HCT116 (cell line): ENCODE measurements around the gene CORO2B. TPM values are rescaled to one million over a fixed set of nuclear protein-coding genes. Genes with fewer than 3 reads are reported as not detected.

Experiments
- ATAC-seq: fragments of 200-7000 bp; cut with Tn5 transposase; 2 replicates; pipeline ENCODE4 v1.9.1; 2020; ENCODE audit warnings: mild to moderate bottlenecking, moderate library complexity
- BruUV-seq: library from RNA; stranded (reverse); fragments of 400-500 nt; replicated peaks from 2 replicates; lab custom pipeline; 2021; lab: Mats Ljungman, UMichigan
- CTCF ChIA-PET: fragments of 300-600 bp; sonication (Branson Sonifier 250); formaldehyde crosslinking; loops from one replicate; lab custom pipeline; 2021; ENCODE audit warnings: antibody characterized with exemption; lab: Charles Lee
- POLR2A ChIA-PET: fragments of 300-600, 350-600 bp; sonication (Branson Sonifier 250); formaldehyde crosslinking; loops from one replicate; lab custom pipeline; 2021; ENCODE audit warnings: antibody characterized with exemption; lab: Charles Lee
- RAD21 ChIA-PET, 2 experiments: fragments of 300-600 bp; sonication (Branson Sonifier 250); formaldehyde crosslinking; loops; one replicate each; lab custom pipeline; 2023; ENCODE audit warnings: low total read pairs in 2 of 2; ENCODE audit not compliant: uncharacterized antibody in 2 of 2, unreplicated experiment in 2 of 2, low non-redundant PET in 1 of 2; lab: Charles Lee
- DNase-seq: peaks from one replicate; pipeline ENCODE4 v3.0.0-alpha.2; 2010; ENCODE audit warnings: low read depth, low spot score
- H2AFZ ChIP-seq: fragments of 200-600 bp; shearing (Covaris generic), sonication (generic); 2 replicates; pipeline ENCODE4 v1.6.1; 2017; ENCODE audit warnings: low read depth, mixed run types, mixed read lengths, antibody characterized with exemption, low read length; ENCODE audit not compliant: poor library complexity, severe bottlenecking
- H3K27ac ChIP-seq: 2 replicates; pipeline ENCODE4 v1.5.1; 2012; ENCODE audit warnings: low read depth, low read length
- H3K27me3 ChIP-seq: fragments of 200-600 bp; sonication (generic); 2 replicates; pipeline ENCODE4 v1.6.1; 2016; ENCODE audit warnings: mixed run types, low read length, mixed read lengths; ENCODE audit not compliant: insufficient read depth
- H3K36me3 ChIP-seq, 2 experiments: fragments of 200-500 bp in 1 of 2; fragments of 200-600 bp in 1 of 2; sonication (Bioruptor generic) in 1 of 2; sonication (generic) in 1 of 2; 2 replicates each; pipeline versions ENCODE4 v1.5.1 to v1.6.1; 2014 to 2016; ENCODE audit warnings: low read length in 2 of 2, inconsistent platforms in 1 of 2, mixed read lengths in 1 of 2, mixed run types in 1 of 2; ENCODE audit not compliant: insufficient read depth in 2 of 2, control insufficient read depth in 1 of 2
- H3K4me1 ChIP-seq, 2 experiments: fragments of 200-600 bp in 1 of 2; sonication (generic) in 1 of 2; 2 replicates each; pipeline versions ENCODE4 v1.5.1 to v1.6.1; 2012 to 2017; ENCODE audit warnings: low read length in 2 of 2, inconsistent platforms in 1 of 2, mild to moderate bottlenecking in 1 of 2, mixed read lengths in 1 of 2, mixed run types in 1 of 2, moderate library complexity in 1 of 2; ENCODE audit not compliant: insufficient read depth in 2 of 2, control insufficient read depth in 1 of 2
- H3K4me2 ChIP-seq: fragments of 200-600 bp; sonication (generic); 2 replicates; pipeline ENCODE4 v1.6.1; 2017; ENCODE audit warnings: mixed run types, low read length, mixed read lengths
- H3K4me3 ChIP-seq, 2 experiments: fragments of 200-600 bp in 1 of 2; sonication (generic) in 1 of 2; replicated peaks in 1 of 2; 2 replicates each; pipeline ENCODE4 v1.5.1; 2011 to 2016; ENCODE audit warnings: low read length in 2 of 2, control low read depth in 1 of 2, low read depth in 1 of 2, mild to moderate bottlenecking in 1 of 2, mixed read lengths in 1 of 2, mixed run types in 1 of 2
- H3K79me2 ChIP-seq: fragments of 200-600 bp; sonication (generic); 2 replicates; pipeline ENCODE4 v1.6.1; 2017; ENCODE audit warnings: mild to moderate bottlenecking, mixed run types, low read length, moderate library complexity, mixed read lengths; ENCODE audit not compliant: insufficient read depth
- H3K9ac ChIP-seq: fragments of 200-600 bp; sonication (generic); 2 replicates; pipeline ENCODE4 v1.6.1; 2016; ENCODE audit warnings: low read length, mixed read lengths
- H3K9me2 ChIP-seq: fragments of 200-600 bp; sonication (generic), shearing (Covaris generic); 2 replicates; pipeline ENCODE4 v1.6.1; 2017; ENCODE audit warnings: mixed run types, mild to moderate bottlenecking, moderate library complexity; ENCODE audit not compliant: insufficient read depth
- H3K9me3 ChIP-seq, 2 experiments: fragments of 200-500 bp in 1 of 2; fragments of 200-600 bp in 1 of 2; sonication (Bioruptor generic) in 1 of 2; sonication (generic) in 1 of 2; 2 replicates each; pipeline ENCODE4 v1.6.1; 2014 to 2017; ENCODE audit warnings: low read length in 2 of 2, mixed read lengths in 2 of 2, inconsistent platforms in 1 of 2, low read depth in 1 of 2, mild to moderate bottlenecking in 1 of 2, mixed run types in 1 of 2, moderate library complexity in 1 of 2; ENCODE audit not compliant: control insufficient read depth in 1 of 2, insufficient read depth in 1 of 2
- H4K20me1 ChIP-seq: fragments of 200-600 bp; sonication (generic), shearing (Covaris generic); 2 replicates; pipeline ENCODE4 v1.6.1; 2017; ENCODE audit warnings: mixed run types, mild to moderate bottlenecking, moderate library complexity; ENCODE audit not compliant: insufficient read depth
- ELF1 ChIP-seq: IDR thresholded peaks from 2 replicates; pipeline ENCODE4 v1.6.1; 2012; ENCODE audit warnings: low read depth, borderline replicate concordance
- POLR2AphosphoS5 ChIP-seq: IDR thresholded peaks from 2 replicates; pipeline ENCODE4 v1.6.1; 2011; ENCODE audit warnings: mild to moderate bottlenecking, low read depth, low read length, moderate library complexity
- SIN3A ChIP-seq: IDR thresholded peaks from 2 replicates; pipeline ENCODE4 v1.6.1; 2012; ENCODE audit warnings: low read depth
- TCF7L2 ChIP-seq: IDR thresholded peaks from 2 replicates; pipeline ENCODE4 v1.7.0; 2011; ENCODE audit warnings: borderline replicate concordance, inconsistent platforms; ENCODE audit not compliant: insufficient read depth, insufficient read length; ENCODE audit errors: extremely low read depth
- ZBTB33 ChIP-seq: IDR thresholded peaks from 2 replicates; pipeline ENCODE4 v1.6.1; 2011; ENCODE audit warnings: mild to moderate bottlenecking, low read length, moderate library complexity; ENCODE audit not compliant: insufficient replicate concordance; ENCODE audit errors: extremely low read depth
- ZNF274 ChIP-seq: fragments of 200-500 bp; sonication (Bioruptor generic); IDR thresholded peaks from 2 replicates; pipeline ENCODE4 v1.6.1; 2014; ENCODE audit warnings: mild to moderate bottlenecking, low read depth, low read length, inconsistent platforms
- intact Hi-C: fragments of 100-400 bp; cut with micrococcal nuclease; formaldehyde crosslinking; loops from 2 replicates; pipeline ENCODE4 v1.10.0; 2022
- total RNA-seq: library from RNA; stranded (reverse); gene quantifications from one replicate; pipeline ENCODE4 v1.2.1, GENCODE V29; 2021; ENCODE audit not compliant: unreplicated experiment

CORO2B gene
- total RNA-seq, 1 experiment from 2014 or later, result 2.8 TPM

- Histone ChIP-seq H3K4me2 (no peak overlapping the region), H3K4me1 (peaks cover 9 to 32% of the 10 kb centered on the region in 2 experiments), H2AFZ (no peak overlapping the region), H3K36me3 (no peaks in the 10 kb centered on the region), H3K9ac (no peak overlapping the region), H4K20me1 (no peaks in the 10 kb centered on the region), H3K27ac (no peak overlapping the region), H3K79me2 (no peaks in the 10 kb centered on the region), H3K9me2 (no peaks in the 10 kb centered on the region), H3K9me3 (no peaks in the 10 kb centered on the region), H3K27me3 (no peaks in the 10 kb centered on the region), H3K4me3 (no peak overlapping the region)
- DNase-seq (no peak), ATAC-seq (no peak)
- no peak for TF ChIP-seq SIN3A
- BruUV-seq, result no TSS peak
- intact Hi-C loops, result no loop called here
- ChIA-PET CTCF (no interaction called here), POLR2A (no interaction called here), RAD21 (no interaction called here)
Measured at GRCh38 chr15:68590721-68591389, 12.1 kb downstream of the CORO2B start.

GRCh38 chr15:68592054-68592453, 13.3 kb downstream of the CORO2B start:
- Histone ChIP-seq H3K4me1 (peaks cover 0 to 20% of the 10 kb centered on the region in 2 experiments; a peak in 2 of 4 replicates), H3K9ac (no peak overlapping the region), H3K79me2 (no peaks in the 10 kb centered on the region), H3K4me2 (no peak overlapping the region), H3K4me3 (no peak overlapping the region), H3K27me3 (no peaks in the 10 kb centered on the region), H3K9me3 (no peaks in the 10 kb centered on the region), H2AFZ (no peak overlapping the region), H3K27ac (no peak overlapping the region), H3K9me2 (no peaks in the 10 kb centered on the region), H3K36me3 (no peaks in the 10 kb centered on the region), H4K20me1 (no peaks in the 10 kb centered on the region)
- no TSS peak for BruUV-seq
- RAD21 ChIA-PET, result no interaction called here
- TF ChIP-seq TCF7L2 (no peak), ZNF274 (no peak), ZBTB33 (no peak), ELF1 (no peak), POLR2AphosphoS5 (no peak)
- intact Hi-C loops, result no loop called here
- no peak for ATAC-seq
- CTCF ChIA-PET, result no interaction called here
- POLR2A ChIA-PET, result no interaction called here
- no peak for DNase-seq
